Right cardiac atrium (tissue), 5 donors: ENCODE measurements around the gene LRRC27. TPM values are rescaled to one million over a fixed set of nuclear protein-coding genes. Genes with fewer than 3 reads are reported as not detected.

Source experiments
- ATAC-seq, 2 donors: fragments of 200-7000 bp; cut with Tn5 transposase; one replicate each; pipeline versions ENCODE4 v1.8.0 to v1.9.1; 2020; ENCODE audit warnings: moderate library complexity in 2 of 2, mild to moderate bottlenecking in 1 of 2
- DNase-seq, 3 donors: peaks; one replicate each; pipeline ENCODE4 v3.0.0-alpha.2; 2020
- H3K27ac ChIP-seq: one replicate; pipeline ENCODE4 v1.5.1; 2013; ENCODE audit warnings: mild to moderate bottlenecking, low read length, control low read depth, moderate library complexity
- H3K27me3 ChIP-seq: one replicate; pipeline ENCODE4 v1.6.1; 2013; ENCODE audit not compliant: control insufficient read depth, insufficient read depth
- H3K4me1 ChIP-seq: one replicate; pipeline ENCODE4 v1.6.1; 2013; ENCODE audit warnings: low read length; ENCODE audit not compliant: control insufficient read depth, insufficient read depth
- H3K4me3 ChIP-seq: one replicate; pipeline ENCODE4 v1.5.1; 2013; ENCODE audit warnings: low read length, control low read depth
- H3K9me3 ChIP-seq: one replicate; pipeline ENCODE4 v1.6.1; 2013; ENCODE audit warnings: low read length; ENCODE audit not compliant: control insufficient read depth
- WGBS: extraction: QIAGEN DNeasy Blood & Tissue Kit; methylation state at CpG from one replicate; pipeline ENCODE4 v1.1.7; 2013; 5-methylcytosine and 5-hydroxymethylcytosine counted together
- intact Hi-C, 4 donors: fragments of 100-400 bp; cut with DNase I; formaldehyde crosslinking; loops; one replicate each; pipeline versions ENCODE4 v1.11.0 to v1.14.0; 2022 to 2023
- long read RNA-seq, 4 donors: library from polyadenylated mRNA; unstranded; transcript quantifications; one replicate each; pipeline ENCODE4 v2.0.0, GENCODE V29; 2020 to 2021
- polyA plus RNA-seq: library from polyadenylated mRNA; stranded (reverse); fragments of 200-250 nt; gene quantifications from one replicate; pipeline ENCODE4 v1.2.3, GENCODE V29; 2013
- total RNA-seq, 4 donors: library from RNA; stranded (reverse); fragmentation: NEBNext Ultra II Directional; extraction: Animal tissue kit (Norgen Biotek cat#: 25700); gene quantifications; one replicate each; pipeline ENCODE4 v1.2.1, GENCODE V29; 2021
- donor health status: healthy with polysubstance abuse.
- donor health status: DM: no; HTN: yes; CAD: no.
- donor health status: DM: no; HTN: no; CAD: no.
- donor health status: DM: no; HTN: yes; CAD: no; lungs with severe emphysema.
- donor health status: DM: yes; HTN: yes; CAD: no.

LRRC27 gene
- 1 to 10 TPM; 3.7 to 9.3 (median 6.8) TPM for total RNA-seq
- 5.4 TPM for polyA plus RNA-seq
- long read RNA-seq, donor 1, full-length matches to known transcripts = 5 of 12 reads
- long read RNA-seq, donor 1, partial matches to known transcripts = 1 of 12 reads
- long read RNA-seq, donor 1, other reads (novel, unspliced or antisense) = 6 of 12 reads
- long read RNA-seq, donor 2, full-length matches to known transcripts = 4 of 8 reads
- long read RNA-seq, donor 2, partial matches to known transcripts = 2 of 8 reads
- long read RNA-seq, donor 2, other reads (novel, unspliced or antisense) = 2 of 8 reads
- long read RNA-seq, donor 3, full-length matches to known transcripts = 13 of 29 reads
- long read RNA-seq, donor 3, partial matches to known transcripts = 2 of 29 reads
- long read RNA-seq, donor 3, other reads (novel, unspliced or antisense) = 14 of 29 reads
- long read RNA-seq, donor 4, partial matches to known transcripts = 1 of 3 reads
- long read RNA-seq, donor 4, other reads (novel, unspliced or antisense) = 2 of 3 reads

DNA sequence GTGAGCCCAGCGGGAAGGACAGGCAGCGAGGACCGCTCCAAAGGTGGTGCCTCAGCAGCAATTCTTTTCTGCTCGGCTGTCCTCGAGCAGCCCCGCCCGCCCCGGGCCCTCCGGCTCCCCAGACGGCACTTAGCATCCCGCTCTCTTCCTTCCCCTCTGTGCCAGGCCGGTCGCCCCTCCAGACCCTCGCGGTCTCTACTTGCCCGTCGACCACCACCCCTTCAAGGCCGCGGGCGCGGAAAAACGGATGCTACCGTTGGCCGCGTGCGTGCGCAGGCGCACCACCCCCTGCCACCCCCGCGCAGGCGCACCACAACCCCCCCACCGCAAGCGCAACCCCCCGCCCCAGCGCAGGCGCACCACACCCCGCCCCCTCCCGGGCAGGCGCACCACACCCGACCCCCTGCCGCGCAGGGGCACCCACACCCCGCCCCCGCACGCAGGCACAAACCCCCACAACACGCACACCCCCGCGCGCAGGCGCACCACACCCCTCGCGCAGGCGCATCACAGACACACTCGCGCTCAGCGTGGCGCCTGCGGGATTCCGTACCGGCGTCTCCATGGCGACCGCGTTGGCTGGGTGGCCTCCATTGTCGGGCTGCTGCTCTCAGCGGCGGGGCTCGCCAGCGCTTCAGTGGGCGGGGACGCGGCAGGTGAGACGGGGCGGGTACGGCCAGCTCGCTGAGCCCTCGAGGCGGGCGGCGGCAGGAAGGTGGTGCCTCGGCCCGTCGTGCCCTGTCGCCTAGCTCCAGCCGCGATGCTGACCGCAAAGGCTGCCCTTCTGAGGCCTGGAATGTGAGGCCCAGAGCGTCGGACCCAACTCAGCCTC lies at the start of gene LRRC27:
LRRC27 (plus strand) TSS at position 593 of the 832 bp plus-strand sequence. CDS start 1,332 bp downstream, outside the sequence.
- intact Hi-C loops = no loop called here
- peak; percentile 93 to 94 for ATAC-seq
- peak; percentile 99 to 100 (median 100) for DNase-seq
- Histone ChIP-seq H3K4me3 (peak within 1 kb of the TSS; percentile 75), H3K27me3 (no peaks in the 10 kb centered on the region), H3K9me3 (no peaks in the 10 kb centered on the region), H3K27ac (peak within 1 kb of the TSS; percentile 49), H3K4me1 (peaks cover 15% of the 10 kb centered on the region)
- under 1% methylated on average over 88 of the region's 89 CpGs for WGBS

DNA sequence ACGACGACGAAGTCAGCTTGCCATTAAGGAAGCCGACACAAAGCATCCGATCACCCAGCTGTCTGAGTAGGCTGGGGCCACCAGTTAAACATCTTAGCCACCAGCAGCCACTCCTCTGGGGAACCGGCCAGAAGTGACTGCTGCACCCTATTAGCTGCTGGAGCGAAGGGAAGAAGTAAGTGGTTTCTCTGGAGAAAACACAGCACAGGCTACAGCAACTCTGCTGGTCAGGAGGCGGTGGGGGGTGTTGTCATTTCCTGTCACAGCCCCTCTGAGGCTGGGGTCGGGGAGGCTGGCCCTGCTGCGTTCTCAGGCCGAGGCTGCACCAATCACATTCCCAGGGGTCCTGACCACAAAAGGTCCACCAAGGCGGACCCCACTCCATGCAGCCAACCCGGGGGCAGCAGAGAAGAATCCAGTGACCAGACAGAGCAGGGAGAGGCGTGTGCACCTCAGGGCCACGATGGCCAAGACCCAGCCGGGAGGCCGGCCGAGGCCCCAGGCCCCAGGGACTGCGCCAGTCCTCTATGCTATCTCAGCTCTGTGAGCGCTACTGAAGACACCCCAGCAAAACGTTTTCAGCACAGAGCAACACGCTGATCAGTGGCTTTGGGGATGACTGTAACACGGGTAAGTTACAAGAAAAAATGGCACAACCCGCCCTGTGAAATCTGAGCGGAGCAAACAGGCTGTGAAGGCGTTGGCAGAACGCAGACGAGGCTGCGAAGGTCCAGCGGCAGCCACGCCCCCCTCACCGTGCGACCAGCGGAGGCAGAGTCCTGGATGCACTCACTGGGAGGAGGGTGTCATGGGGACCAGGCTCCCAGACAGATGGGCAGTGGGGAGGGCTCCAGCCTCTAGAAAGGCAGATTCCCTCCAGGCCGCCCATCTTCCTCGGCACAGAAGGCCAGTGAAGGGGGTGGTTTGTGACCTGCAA lies 49.1 kb upstream of the LRRC27 start:
- H3K27me3 ChIP-seq = no peaks in the 10 kb centered on the region
- H3K4me3 ChIP-seq = no peak overlapping the region
- intact Hi-C loops = no loop called here
- ATAC-seq (no peak), DNase-seq (peak in 2 of 3 donors; percentile 7 to 18)
- 44% methylated on average over 36 of the region's 36 CpGs for WGBS
- no peaks in the 10 kb centered on the region for H3K9me3 ChIP-seq
- H3K27ac ChIP-seq = no peak overlapping the region
- H3K4me1 ChIP-seq = no peaks in the 10 kb centered on the region

DNA sequence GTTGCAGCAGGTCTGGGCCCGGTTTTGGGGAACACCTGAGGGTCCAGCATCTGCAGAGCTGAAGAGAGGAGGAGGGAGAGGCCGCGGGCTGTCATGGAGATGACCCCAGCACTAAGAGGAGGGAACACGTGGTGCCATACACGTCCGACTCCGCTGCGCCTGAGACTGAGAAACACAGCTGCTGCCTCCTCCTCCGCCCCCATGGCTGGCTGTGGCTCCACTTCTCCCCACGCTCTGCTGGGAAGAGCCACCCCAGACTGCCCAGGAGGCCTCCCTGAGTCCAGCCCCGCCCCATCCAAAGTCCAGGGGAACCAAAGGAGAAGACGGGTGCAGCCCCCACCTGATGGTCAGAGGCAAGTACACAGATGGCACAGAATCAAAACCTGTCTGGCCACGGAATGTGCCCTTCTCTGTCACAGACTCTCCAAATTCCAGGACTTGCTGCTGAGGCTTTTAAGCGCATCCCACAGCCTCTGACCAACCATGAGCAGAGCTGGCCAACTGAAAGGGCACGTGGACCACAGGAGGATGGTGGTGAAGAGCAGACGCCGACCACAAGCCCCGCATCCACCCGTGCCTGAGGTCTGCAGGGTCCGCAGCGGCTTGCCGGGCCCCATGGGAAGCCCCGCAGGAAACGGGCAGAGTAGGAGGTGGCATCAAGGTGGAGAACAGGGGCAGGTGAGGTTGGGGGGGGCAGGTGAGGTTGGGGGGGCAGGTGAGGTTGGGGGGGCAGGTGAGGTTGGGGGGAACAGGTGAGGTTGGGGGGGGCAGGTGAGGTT lies 48.2 kb upstream of the LRRC27 start:
- 79% methylated on average over 24 of the region's 24 CpGs for WGBS

GRCh38 chr10:132289439-132289838 lies 42.6 kb upstream of the LRRC27 start:
- intact Hi-C loops = no loop called here
- 86% methylated on average over 2 of the region's 2 CpGs for WGBS
- no peak for ATAC-seq

More for the DNA sequence above, 48.2 kb upstream of the LRRC27 start:
- no peak overlapping the region for H3K27ac ChIP-seq
- ATAC-seq (no peak), DNase-seq (peak in 2 of 3 donors; percentile 4 to 34)
- H3K4me1 ChIP-seq = no peaks in the 10 kb centered on the region
- H3K4me3 ChIP-seq = no peak overlapping the region
- no peaks in the 10 kb centered on the region for H3K9me3 ChIP-seq
- no peaks in the 10 kb centered on the region for H3K27me3 ChIP-seq
- intact Hi-C loops = no loop called here

DNA sequence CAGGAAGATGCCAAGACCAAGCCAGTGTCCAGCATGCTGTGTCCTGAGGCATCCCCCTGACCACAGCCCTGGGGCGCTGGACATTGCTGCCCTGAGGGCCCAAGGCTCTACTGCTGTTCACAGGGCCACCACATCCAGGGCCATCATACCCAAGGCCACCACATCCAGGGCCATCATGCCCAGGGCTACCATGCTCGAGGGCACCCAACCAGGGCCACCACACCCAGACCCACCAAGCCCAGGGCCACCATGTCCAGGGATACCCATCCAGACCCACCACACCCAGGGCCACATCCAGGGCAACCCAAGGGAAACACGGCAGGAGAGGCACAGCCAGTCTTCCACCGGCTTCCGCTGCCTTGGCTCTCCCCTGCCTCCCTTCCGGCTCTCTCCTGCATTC lies 41.4 kb upstream of the LRRC27 start:
- no peak overlapping the region for H3K4me3 ChIP-seq
- ATAC-seq = no peak
- H3K27ac ChIP-seq = no peak overlapping the region
- intact Hi-C loops = no loop called here
- 89% methylated on average over 6 of the region's 6 CpGs for WGBS
- H3K27me3 ChIP-seq = no peaks in the 10 kb centered on the region
- peak in 1 of 3 donors; percentile 3 for DNase-seq
- no peaks in the 10 kb centered on the region for H3K9me3 ChIP-seq
- H3K4me1 ChIP-seq = no peaks in the 10 kb centered on the region

More at GRCh38 chr10:132289439-132289838, 42.6 kb upstream of the LRRC27 start:
- Histone ChIP-seq H3K9me3 (no peaks in the 10 kb centered on the region), H3K4me3 (no peak overlapping the region), H3K27me3 (no peaks in the 10 kb centered on the region), H3K4me1 (no peaks in the 10 kb centered on the region), H3K27ac (no peak overlapping the region)
- DNase-seq = no peak

DNA sequence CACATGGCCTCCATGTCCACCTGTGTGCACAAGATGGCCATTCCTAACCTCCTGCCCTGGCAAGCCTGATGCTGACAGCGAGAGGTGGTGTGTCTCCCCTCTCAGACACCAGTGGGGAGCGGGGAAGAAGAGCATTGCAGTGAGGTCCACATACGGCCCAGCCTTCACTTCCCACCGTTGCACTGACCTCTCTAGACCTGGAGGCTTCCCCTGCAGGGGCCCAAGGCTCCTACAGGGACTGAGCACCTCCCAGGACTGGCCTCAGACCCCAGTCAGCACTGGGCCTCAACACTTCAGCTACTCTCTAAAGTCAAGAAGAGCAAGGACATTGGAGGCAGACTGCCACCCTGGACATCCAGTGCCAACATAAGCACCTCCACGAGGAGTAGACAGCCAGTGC lies 40.2 kb upstream of the LRRC27 start:
- Histone ChIP-seq H3K9me3 (no peaks in the 10 kb centered on the region), H3K4me3 (no peak overlapping the region), H3K4me1 (no peaks in the 10 kb centered on the region), H3K27me3 (no peaks in the 10 kb centered on the region), H3K27ac (no peak overlapping the region)
- peak in 1 of 3 donors; percentile 2 for DNase-seq
- ATAC-seq = no peak
- intact Hi-C loops = no loop called here
- WGBS = 82% methylated on average over 5 of the region's 5 CpGs

GRCh38 chr10:132292287-132293200 lies 39.4 kb upstream of the LRRC27 start:
- 83% methylated on average over 30 of the region's 30 CpGs for WGBS
- no peak overlapping the region for H3K27ac ChIP-seq
- ATAC-seq = no peak
- H3K4me1 ChIP-seq = no peaks in the 10 kb centered on the region
- intact Hi-C loops = no loop called here
- H3K9me3 ChIP-seq = no peaks in the 10 kb centered on the region
- no peak overlapping the region for H3K4me3 ChIP-seq
- no peaks in the 10 kb centered on the region for H3K27me3 ChIP-seq
- DNase-seq = peak in 2 of 3 donors; percentile 4 to 44

DNA sequence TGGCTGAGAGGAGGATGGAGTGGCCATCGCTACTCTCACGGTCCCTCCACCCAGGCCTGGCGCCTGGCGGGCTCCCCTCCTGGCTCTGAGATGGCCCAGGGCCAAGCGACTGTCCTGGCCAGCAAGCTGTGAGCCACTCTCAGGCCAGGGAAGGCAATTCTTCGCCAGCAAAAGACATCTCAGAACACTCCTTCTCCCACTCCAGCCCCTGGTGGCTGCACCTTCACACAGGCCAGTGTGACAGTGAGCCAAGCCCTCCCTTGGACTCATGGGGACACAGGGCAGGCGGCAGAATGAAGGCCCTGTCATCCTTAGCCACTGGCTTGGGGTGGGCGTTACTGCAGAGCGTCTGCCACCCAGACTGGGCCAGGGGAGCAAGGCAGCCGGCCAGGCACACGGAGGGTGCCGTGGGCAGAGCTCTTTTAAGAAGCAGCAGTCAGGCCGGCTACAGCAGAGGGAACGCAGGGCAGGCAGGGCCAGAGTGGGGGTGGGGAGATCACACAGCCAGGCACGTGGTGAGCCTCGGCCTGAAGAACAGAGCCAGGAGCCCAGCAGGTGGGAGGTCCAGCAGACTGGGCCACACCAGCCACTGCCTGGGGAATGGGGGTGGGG lies 38.7 kb upstream of the LRRC27 start:
- DNase-seq = peak in 2 of 3 donors; percentile 18 to 63
- intact Hi-C loops = no loop called here

More for the DNA sequence above, 38.7 kb upstream of the LRRC27 start:
- ATAC-seq = peak; percentile 19 to 34
- no peak overlapping the region for H3K27ac ChIP-seq
- no peaks in the 10 kb centered on the region for H3K4me1 ChIP-seq
- H3K4me3 ChIP-seq = no peak overlapping the region
- H3K9me3 ChIP-seq = no peaks in the 10 kb centered on the region
- 45% methylated on average over 16 of the region's 16 CpGs for WGBS
- no peaks in the 10 kb centered on the region for H3K27me3 ChIP-seq
